GM18907 (cell line): Measurements from ENCODE around the gene MYOM3.

Experiments used
- ATAC-seq: cut with Tn5 transposase; IDR thresholded peaks from one replicate; pipeline ENCODE4 v1.9.1; 2021; ENCODE audit warnings: mild to moderate bottlenecking, moderate library complexity; ENCODE audit not compliant: unreplicated experiment

MYOM3 gene

DNA sequence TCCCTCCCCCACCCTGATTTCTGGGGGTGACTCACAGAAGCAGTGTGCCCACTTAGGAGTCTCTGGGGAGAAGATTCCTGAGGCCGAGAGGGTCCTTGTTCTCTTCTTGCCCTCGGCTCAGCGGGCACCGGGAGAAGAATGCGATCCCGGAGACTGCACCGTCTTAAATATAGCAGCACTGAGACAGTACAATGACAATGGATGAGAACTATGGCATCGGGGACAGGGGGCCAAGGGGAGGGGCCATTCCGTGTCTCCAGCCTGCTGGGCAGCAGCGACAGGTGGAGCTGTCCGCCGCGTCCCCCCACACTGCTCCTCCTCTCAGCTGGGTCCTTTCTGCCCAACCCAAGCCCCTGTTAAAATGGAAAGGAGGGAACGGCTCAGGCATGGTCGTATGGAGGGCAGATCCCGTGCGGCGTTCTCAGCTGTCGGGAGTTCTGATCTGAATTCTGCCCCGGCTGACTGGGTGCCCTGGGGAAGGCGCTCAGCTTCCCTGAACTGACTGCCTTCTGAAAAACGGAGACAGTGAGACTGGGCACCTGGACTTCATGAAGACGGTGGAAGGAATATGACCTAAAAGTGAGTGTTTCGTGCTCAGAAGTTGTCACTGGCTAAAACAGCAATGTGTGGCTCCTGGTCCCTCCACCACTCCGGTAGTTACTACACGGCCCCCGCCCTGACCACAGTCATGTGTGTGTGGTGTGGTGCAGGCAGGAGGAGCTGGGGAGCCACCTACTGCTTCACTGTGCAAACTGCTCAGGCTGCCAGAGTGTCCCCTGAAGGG, at the start of gene MYOM3:
TSS of gene MYOM3 (minus strand) at position 140 of the 784 bp plus-strand sequence. CDS start 3,499 bp downstream, outside the sequence.
- no peak for ATAC-seq

DNA sequence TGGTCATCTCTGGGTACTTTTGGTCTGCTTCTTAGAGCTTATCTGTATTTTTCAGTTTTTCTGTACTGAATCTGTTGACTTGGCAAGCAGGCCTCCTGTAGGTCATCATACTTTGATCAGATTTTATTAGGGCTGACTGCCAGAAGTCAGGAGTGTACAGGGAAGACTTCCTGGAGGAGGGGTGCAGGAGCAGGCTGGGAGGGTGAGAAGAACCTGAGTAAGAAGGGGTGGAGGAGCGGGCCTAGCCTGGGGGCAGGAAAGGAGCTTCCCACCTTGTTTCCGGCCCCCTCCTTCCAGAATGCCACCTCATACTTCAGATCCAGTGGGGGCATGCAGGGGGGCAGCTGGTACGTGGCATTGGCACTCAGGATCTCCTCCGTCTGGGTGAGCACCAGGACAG, 49.3 kb upstream of the MYOM3 start:
- no peak for ATAC-seq

DNA sequence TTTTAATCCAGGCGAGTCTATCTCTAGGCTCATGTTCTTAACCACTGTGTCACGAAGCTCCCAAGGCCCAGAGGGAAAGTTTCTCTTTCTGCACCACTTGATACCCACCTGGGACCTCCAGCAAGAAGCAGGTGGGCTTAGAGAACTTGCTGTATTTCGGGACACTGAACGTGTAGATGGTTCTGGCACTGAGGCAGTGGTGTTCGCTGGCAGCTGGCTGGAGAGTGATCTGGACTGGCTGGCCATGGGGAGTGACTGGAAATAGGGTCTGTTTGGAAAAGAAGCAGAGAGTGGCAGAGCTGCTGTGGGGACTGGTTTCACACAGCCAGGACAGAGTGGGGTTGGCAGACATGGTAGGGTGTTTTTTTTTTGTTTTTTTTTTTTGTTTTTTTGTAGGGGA, 47.4 kb upstream of the MYOM3 start:
- no peak for ATAC-seq

DNA sequence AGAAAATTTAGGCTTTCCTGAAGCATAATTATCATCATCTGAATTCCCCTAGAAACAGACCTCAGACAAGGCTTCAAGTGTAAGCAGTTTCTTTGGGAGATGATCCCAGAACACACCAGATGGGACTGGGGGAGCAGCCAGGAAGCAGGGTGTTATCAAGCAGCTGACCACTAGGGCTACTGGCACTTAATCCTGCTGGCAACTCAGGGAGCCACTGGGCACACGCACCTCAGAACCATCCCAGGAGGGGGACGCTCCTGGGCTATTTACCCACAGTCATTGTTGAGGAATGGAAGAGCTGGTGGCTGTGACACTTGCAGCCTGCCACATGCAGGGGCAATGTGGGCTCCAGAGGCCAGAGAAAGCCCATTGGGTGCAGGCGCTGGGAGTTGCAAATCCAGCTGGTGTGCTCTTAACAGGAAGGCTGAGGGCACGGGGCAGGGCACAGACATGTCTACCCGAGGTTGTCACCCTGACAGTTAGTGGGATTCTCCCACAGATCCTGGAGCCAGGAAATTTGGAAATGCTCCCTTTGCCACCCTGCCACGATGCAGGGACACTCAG, 46.1 kb upstream of the MYOM3 start:
- no peak for ATAC-seq

DNA sequence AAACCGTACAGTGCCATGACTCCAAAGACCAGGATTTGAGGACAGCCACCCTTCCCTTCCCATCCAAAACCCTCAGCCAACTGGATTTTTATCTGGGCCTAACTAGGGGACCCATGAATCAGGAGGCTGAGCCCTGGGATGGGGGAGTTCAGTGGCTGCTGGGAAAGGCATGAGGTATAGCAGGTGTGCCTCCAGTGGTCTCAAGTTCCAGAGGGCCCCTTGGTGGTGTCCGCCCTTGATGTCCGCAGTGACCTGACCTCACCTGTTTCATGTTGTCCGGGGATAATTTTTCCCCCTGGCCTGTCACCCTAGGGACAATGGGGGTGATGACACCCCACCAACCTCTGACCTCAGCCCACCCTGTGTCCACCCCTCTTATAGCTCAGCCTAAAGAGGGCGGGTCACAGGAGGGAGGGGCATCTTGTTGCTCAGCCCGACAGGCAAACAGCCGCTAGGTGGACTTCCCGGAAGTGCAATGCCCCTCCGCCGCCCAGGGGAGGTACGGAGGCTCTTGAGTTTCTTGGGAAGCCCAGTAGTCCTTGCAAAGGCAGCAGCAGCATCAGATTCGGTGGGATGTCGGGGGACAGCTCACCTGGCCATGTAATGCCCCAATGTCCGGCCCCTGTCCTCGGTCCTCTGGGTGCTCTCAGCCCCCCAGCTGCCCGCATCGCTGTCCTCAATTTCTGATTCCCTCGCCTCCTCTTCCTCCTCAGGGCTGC, 44.8 kb upstream of the MYOM3 start:
- no peak for ATAC-seq

DNA sequence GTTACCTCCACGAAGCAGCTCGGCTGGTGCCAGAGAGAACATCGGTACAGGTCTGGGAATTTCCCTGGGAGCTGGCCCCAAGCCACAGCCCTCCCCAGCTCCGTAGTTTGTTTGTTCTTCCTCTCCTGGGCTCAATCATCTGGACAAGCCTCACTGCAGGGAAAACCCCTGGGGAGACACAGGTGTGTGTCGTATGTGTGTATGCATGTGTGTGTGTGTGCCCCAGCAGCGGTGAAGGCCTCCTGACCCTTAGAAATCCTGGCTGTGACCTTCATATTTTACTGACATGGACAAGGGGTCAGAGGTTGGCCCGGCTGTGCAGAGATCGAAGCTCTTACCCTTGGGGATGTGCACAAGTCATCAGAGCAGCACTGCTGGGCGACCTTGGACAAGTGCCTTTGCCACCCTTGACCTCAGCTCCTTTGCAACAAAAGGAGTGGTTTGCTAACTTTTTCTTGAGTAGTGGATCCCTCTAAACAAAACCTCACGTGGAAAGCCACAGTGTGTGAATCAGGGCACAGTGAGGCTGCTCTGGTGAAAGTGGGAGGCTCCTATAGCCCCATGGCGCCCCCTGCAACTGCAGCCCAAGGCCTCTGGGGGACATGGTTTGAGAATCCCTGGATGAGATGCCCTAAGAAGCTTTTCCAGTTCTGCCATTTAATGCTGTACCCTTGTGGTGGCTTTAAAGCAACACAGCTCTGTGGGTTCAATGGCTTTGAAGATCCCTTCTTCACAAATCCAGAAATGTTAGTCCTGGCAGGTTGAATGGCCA, 43.3 kb upstream of the MYOM3 start:
- ATAC-seq, result no peak

DNA sequence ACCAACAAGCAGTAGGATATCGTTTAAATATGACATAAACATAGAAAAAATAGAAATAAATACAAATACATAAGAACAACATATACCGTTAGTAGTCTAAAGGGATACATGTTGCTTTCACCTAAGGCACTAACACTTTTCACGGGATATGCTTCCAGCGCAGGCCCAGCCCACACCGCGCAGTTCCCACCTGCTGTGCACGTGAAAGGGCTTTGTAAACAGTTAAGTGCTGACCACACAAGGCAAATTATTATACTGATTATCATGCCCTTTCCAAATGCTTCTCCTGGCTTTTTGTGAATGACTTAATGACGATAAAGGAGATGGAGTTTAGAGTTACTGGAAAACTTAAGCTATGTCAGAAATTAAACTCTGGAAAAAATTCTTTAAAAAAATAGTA, 42.3 kb upstream of the MYOM3 start:
- no peak for ATAC-seq

DNA sequence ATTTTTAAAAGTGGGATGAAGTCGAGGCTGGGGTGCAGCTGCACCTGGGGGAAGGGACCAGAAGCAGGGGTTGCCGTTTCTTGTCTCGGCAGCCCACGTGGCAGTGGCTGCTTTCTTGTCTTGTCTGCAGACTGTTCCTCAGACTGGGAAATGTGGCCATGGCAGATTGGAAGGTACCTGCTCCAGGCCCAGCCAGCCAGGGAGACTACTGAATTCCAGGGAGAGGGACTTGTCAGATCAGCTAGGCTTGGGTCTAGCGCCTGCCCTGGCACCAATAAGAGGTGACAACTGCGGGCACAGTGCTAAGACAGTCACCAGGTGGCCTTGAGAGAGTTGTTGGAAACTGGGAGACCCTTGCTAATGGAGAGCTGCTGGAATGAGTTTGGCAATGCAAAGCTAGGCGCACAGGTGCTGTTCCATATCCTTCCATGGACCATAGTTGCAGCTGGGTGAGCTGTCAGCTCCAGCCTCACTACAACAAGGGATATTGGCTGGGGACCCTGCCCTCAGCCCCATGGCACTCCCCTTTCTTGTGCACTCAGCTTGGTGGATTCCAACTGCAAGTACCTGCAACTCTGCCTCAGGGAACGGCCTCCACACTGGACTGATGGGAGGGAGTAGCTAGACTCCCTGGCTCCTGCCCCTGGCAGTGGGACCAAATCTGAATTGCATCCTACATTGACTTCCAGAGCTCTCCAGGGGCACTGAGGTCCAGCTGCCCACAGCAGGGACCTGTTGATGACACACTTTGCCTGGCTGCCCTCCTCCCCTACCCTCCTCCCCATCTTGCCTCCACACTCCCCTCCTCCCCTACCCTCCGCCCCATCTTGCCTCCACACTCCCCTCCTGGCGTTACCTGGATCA, 40.9 kb upstream of the MYOM3 start:
- no peak for ATAC-seq

DNA sequence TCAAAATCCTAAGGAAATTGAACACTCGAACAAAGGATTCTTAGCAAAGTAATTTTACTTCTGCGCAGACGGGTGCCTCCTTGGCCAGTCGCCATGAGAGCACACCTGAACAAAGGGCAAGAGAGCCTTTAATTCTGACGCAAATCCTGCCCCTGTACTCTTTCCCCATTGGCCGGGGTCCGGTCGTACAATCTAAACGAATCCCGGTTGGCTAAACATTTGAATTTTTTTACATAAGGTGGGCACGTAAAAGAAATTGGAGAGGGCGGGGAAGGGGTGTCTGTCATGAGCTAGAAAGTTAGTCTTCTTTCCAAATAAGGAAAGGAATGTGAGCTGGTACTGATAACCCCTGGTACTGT, 39.2 kb upstream of the MYOM3 start:
- no peak for ATAC-seq

DNA sequence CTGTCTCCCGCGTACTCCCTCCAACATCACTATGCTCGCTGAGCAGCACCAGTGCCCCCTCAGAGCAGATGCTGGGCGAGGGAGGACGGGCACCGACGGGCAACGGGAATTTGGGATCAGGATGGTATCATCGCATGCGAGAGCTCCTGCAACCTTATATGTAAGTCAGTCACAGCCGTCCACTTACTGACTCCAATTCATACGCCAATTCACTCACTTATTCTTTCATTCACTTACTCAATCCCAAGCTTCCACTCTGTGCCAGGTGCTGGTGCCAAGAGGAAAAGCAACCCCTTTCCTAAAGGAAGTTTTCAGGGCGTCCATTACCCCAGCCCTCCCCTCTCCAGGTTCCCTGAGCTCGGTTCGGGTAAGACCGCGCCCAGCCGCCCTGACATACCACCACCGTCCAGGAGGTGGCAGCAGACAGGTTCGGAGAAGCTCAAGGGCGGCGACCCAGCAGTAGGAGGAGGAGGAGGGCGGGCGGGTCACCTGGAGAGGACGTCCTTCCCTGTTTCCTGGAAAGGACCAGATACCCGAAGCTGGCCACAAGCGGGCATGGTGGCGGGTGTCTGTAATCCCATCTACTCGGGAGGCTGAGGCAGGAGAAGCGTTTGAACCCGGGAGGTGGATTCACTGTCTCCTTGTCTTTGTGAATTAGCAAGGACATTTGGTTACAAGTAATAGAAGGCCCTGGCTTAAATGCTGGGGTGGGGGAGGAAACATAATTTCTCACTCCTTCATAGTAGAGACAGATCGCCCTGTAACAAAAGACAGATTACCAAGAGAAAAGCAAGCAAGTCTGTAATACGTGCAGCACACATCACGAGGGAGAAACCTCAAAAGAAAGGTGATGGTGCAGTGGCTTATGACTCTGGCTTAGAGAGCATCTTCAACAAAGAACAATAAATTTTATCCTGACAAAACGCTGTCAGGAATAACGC, 38.6 kb upstream of the MYOM3 start:
- ATAC-seq, result peak; percentile 76

DNA sequence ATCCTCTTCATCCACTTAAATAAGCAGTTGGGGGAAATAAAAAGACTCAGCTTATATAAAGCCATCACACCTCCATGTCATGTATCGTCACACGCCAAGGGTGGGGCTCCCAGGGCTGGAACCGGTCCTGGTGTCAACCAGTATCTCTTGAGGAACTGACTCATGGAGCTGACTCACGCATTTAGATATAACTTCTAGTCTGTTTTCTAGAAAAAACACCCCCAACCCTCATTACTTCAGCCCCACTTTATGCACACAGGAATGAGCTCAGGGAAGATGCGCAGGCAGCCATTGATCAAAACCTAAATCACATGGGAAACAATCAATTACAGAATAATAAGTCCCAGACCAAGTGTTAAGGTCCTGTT, 37.9 kb upstream of the MYOM3 start:
- ATAC-seq, result no peak

DNA sequence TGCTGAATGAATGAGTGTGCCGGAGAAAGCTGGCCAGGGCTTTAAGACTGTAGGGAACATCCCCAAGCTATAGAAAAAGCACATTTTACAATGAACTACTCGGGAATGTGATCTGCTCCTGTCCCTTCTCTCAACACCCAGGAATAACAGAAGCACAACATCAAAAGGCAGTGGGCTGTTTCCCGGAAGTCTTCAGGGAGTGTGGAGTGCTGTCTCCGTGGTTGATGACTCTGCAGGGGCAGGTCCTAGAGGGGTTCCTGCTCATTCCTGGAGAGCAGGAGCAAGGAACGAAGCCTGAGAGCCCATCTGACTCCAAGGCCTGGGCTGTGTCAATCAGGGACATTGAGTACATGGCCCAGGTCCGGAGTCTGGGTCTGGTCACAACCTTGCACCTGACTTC, 35.9 kb upstream of the MYOM3 start:
- no peak for ATAC-seq

DNA sequence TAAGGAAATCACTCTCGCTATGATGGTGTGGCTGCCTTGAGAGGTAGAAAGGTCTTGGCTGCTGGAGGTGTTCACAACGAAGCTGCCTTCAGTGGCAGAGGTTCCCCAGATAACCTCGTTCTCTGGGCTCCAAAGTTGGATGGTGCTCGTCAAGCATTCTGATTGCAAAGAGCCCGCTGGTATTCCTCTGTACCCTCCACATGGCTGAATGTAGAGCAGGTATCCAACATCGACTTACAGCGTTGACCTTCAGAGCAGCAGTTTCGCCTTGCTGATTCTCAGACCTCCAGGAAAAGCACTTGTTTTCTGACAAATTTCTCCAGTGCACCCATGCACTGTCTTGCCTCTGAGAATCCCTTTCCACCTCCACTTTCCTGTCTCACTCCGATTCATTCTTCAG, 35.3 kb upstream of the MYOM3 start:
- no peak for ATAC-seq

DNA sequence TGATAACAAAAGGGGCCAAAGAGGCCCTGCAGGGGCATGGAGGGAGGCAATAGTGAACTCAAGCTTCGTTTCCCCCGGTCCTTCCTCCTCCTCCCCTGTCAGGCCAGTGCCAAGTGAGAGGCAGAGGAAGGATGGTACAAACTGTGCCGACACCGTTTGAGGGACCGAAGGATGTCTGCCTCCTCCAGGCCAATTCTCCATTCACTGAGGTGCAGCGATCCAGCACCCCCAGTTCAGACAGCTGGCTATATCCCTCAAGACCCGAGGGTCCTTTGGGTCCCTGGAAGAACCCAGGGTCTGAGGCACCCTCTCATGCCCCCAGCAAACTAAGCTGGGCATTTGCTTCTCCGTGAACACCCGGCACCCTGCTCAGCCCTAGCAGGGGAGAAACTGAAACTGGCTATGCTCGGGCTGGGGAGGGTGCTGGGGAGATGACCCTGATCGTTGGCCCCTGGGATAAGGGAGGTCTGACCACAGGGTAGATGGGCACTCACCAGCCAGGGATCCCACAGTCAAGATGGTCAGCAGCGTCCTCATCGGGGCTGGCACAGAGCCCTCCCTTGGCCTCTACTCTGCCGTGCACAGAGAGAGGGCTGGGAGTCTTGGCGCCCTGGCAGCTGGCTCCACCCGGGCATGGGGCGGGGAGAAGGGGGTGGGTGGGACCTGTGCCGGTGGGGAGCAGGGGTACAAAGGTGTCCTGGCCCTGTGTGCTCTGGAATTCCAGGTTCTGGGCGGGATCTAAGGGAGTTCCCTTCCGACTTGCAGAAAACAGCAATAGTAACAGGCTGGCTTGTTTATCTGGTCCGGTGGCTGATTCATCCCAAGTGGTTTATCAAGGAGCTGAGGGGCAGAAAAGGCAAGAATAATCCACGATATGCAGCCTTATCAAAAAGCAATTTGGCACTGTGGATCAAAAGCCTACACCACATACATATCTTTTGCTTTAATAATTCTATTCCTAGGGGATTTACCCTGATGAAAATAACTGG, 30.9 kb upstream of the MYOM3 start, which contains the start of gene IL22RA1:
TSS of gene IL22RA1 (minus strand) at position 595 of the 989 bp plus-strand sequence. CDS start at position 537, 58 bp downstream.
- ATAC-seq, result no peak

DNA sequence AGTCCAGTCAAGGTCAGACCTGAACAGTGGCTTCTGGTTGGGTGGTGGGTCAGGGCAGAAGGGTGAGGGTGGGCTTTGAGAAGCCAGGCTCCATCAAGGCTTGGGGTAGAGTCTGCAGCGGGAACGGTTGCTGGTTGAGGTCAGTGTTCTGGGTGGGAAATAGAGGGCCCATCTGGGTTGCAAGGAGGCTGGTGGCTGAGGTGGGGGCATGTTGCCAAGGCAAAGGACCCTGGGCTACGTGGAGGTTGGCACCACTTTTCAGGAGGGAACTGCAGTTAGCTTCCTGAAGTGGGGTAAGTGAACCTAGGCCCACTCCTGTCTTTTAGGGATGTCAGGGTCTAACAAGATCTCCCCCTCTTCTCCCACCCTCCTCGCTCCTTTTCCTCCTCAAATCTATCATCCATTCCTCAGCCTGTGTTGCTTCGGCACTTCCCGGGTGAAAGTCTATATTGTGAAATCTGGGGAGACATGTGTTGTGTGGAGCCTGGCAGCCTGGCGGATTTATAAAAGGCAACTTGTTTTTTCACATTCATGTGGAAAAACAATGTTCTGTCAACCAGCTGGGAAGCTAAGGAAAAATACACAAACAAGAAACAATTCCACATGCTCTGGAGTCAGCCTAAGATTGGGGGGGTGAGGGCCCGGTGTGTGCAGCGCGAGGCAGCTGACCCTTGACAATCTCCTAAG, 29.5 kb upstream of the MYOM3 start:
- ATAC-seq, result no peak

DNA sequence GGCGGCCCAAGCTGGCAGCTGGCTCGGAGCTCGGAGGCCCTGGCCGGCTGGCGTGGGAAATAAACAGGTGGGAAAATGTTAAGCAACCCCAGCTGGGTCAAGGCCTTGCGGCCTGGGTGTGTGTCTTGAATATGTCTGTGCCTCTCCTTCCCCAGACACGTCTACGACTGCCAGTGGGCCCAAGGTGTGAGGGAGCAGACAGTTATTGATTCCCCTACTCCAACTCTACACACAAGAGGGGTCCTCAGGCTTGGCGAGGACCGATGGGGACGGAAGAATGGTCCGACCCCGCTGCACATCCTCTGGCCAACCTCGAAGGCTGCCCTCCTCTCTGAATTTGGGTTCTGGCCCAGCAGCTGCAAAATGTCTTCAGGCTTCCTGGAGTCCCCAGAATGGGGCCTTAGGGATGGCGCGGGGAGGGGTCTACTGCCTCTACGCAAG, 28.8 kb upstream of the MYOM3 start:
- no peak for ATAC-seq

DNA sequence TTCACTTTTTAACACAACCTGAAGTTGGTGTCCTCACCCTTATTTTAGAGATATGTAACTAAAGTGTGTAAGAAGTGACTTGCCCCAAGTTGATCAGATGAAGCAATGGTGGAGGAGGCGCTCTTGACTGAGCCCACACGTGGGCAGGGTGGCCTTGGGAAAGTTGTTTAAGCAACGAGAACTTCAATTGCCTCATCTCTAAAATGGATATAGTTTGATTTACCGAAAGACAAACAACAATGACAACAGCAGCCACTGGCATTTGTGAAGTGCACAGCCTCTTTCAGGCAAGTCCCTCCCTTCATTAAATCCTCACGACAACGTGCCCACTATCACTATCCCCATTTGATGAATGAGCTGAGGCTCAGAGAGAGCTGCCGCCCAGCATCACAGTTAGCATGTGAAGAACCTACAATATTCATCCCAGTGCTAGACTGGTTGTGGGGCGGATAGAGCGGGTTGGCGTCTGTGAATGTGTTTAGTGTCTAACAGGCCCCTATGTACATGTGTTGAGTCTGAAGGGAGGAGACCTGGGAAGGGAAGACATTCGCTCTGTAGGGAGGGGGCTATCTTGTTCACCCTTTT, 28.0 kb upstream of the MYOM3 start:
- no peak for ATAC-seq
